GM19238 (cell line): ENCODE data around the gene SIPA1L3.

ENCODE experiments used
- DNase-seq: peaks from one replicate; pipeline ENCODE4 v3.0.0; 2011; ENCODE audit warnings: low spot score; ENCODE audit not compliant: insufficient read length

SIPA1L3 gene

GRCh38 chr19:38095411-38096308, 188.7 kb downstream of the SIPA1L3 start:
- peak; percentile 24 for DNase-seq

GRCh38 chr19:38099966-38100365, 193.0 kb downstream of the SIPA1L3 start:
- no peak for DNase-seq

- no peak for DNase-seq
Measured at GRCh38 chr19:38100589-38100988, 193.6 kb downstream of the SIPA1L3 start.

GRCh38 chr19:38101723-38102122, 194.7 kb downstream of the SIPA1L3 start:
- DNase-seq: no peak

- no peak for DNase-seq
Measured at GRCh38 chr19:38105574-38105973, 198.6 kb downstream of the SIPA1L3 start.

- no peak for DNase-seq
Measured at GRCh38 chr19:38107129-38107528, 200.1 kb downstream of the SIPA1L3 start.

- no peak for DNase-seq
Measured at GRCh38 chr19:38111898-38112297, 204.9 kb downstream of the SIPA1L3 start.

GRCh38 chr19:38114651-38115050, 207.6 kb downstream of the SIPA1L3 start:
- no peak for DNase-seq

- no peak for DNase-seq
Measured at GRCh38 chr19:38115271-38115802, 208.3 kb downstream of the SIPA1L3 start.

GRCh38 chr19:38118176-38118575, 211.2 kb downstream of the SIPA1L3 start:
- no peak for DNase-seq

- no peak for DNase-seq
Measured at GRCh38 chr19:38120471-38121025, 213.5 kb downstream of the SIPA1L3 start.

GRCh38 chr19:38122402-38123093, 215.5 kb downstream of the SIPA1L3 start:
- DNase-seq: no peak

GRCh38 chr19:38125238-38125637, 218.2 kb downstream of the SIPA1L3 start:
- no peak for DNase-seq

GRCh38 chr19:38130399-38130798, 223.4 kb downstream of the SIPA1L3 start:
- DNase-seq: no peak

GRCh38 chr19:38132781-38133180, 225.8 kb downstream of the SIPA1L3 start:
- no peak for DNase-seq

GRCh38 chr19:38133319-38133718, 226.3 kb downstream of the SIPA1L3 start:
- DNase-seq: no peak

GRCh38 chr19:38134540-38135149, 227.6 kb downstream of the SIPA1L3 start:
- peak; percentile 34 for DNase-seq

GRCh38 chr19:38135150-38135998, 228.4 kb downstream of the SIPA1L3 start:
- DNase-seq: no peak

- no peak for DNase-seq
Measured at GRCh38 chr19:38139122-38139521, 232.1 kb downstream of the SIPA1L3 start.

- no peak for DNase-seq
Measured at GRCh38 chr19:38141108-38141507, 234.1 kb downstream of the SIPA1L3 start.
